ENCODE results near the gene TRANK1. TPM values are rescaled to one million over a fixed set of nuclear protein-coding genes. Genes with fewer than 3 reads are reported as not detected.

TRANK1 gene
- total and polyA plus RNA-seq, 2 of the 8 experiments (the other 6 are each of a cell fraction or from before 2014, with no cell fraction given) = 2.9 to 8.8 TPM

DNA sequence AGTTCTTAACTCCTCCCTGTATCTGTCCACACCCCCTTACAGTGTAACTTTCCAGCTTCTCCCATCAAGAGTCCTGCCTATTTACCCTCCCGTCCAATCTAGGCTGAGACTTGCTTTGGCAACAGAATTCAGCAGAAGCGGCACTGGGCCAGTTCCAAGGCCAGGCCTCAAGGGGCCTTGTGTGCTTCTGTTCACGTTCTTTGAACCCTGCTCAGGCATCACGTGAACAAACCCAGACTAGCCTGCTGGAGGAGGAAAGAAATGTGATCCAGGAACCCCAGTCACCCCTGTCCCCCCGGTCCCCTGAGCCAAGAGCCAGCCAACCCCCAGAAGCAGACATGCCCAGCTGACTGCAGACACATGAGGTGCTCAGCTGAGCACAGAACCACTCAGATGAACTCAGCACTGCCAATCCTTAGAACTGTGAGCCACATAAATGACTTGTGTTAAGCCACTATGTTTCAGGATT lies 104.4 kb downstream of the TRANK1 start:
- H3K9ac ChIP-seq (replicated peaks in 1 of 4; ENCODE audit: extremely low read depth in 1 of 4, low read depth in 3 of 4, low read length in 3 of 4) = no peak overlapping the region
- H3K14ac ChIP-seq (ENCODE audit: insufficient read length) = no peak overlapping the region
- no peak for DNase-seq (ENCODE audit: low read depth in 1 of 2, low spot score in 2 of 2)
- no peak overlapping the region for H2AFZ ChIP-seq (ENCODE audit: low read length)
- H3K4ac ChIP-seq (replicated peaks; ENCODE audit: insufficient read length, low read depth, low read length) = no peak overlapping the region
- no peak overlapping the region for H3K56ac ChIP-seq (replicated peaks; ENCODE audit: insufficient read length, low read depth, low read length)
- H3K27me3 ChIP-seq (replicated peaks in 1 of 4; ENCODE audit: control insufficient read depth in 3 of 4, extremely low read depth in 1 of 4, insufficient read depth in 3 of 4, low read length in 3 of 4) = no peaks in the 10 kb centered on the region
- no peak overlapping the region for H2BK12ac ChIP-seq (ENCODE audit: low read depth, low read length)
- 90% methylated on average over 5 of the region's 5 CpGs; no CpG with 5 or more reads in 1 of the 2 experiments for WGBS, 2 experiments (ENCODE audit: extremely low coverage in 1 of 2, insufficient coverage in 1 of 2, insufficient read length in 1 of 2, insufficient replicate concordance in 2 of 2, low coverage in 1 of 2, low lambda C conversion rate in 2 of 2, missing lambda C conversion rate in 1 of 2)
- H4K91ac ChIP-seq (replicated peaks; ENCODE audit: insufficient read length, low read length) = no peak overlapping the region
- H2BK15ac ChIP-seq (ENCODE audit: low read length) = no peak overlapping the region
- no peak overlapping the region for H3K18ac ChIP-seq (ENCODE audit: extremely low read depth, low read length)
- peaks cover 7 to 10% of the 10 kb centered on the region in 2 experiments; a peak in 2 of 4 replicates for H3K9me3 ChIP-seq (ENCODE audit: insufficient read depth in 2 of 2, low read depth in 1 of 2, low read length in 1 of 2)
- H3K36me3 ChIP-seq (ENCODE audit: control insufficient read depth in 2 of 4, insufficient read depth in 4 of 4, low read length in 3 of 4) = peaks cover 0 to 12% (median 0%) of the 10 kb centered on the region in 4 experiments; a peak in 2 of 8 replicates
- H3K4me1 ChIP-seq (replicated peaks in 1 of 4; ENCODE audit: control insufficient read depth in 3 of 4, insufficient read depth in 4 of 4, low read length in 3 of 4) = no peaks in the 10 kb centered on the region
- H3K27ac ChIP-seq (ENCODE audit: low read depth, low read length) = no peak overlapping the region
- no peak for TF ChIP-seq JUN (IDR thresholded peaks at IDR 0.05; ENCODE audit: low read depth, low read length)
- TF ChIP-seq FOSL1 (IDR thresholded peaks at IDR 0.05; ENCODE audit: insufficient read depth, low read depth, low read length) = no peak
- no peak overlapping the region for H2AK5ac ChIP-seq (ENCODE audit: low read depth, low read length)
- H3K79me2 ChIP-seq (ENCODE audit: control insufficient read depth in 1 of 2, insufficient read depth in 2 of 2, low read length in 2 of 2) = no peaks in the 10 kb centered on the region
- no peak overlapping the region for H3K4me2 ChIP-seq (ENCODE audit: insufficient read depth in 1 of 2, low read depth in 2 of 2, low read length in 2 of 2)
- no peak overlapping the region for H3K4me3 ChIP-seq (ENCODE audit: extremely low read depth in 1 of 4, insufficient read depth in 2 of 4, low read depth in 3 of 4, low read length in 4 of 4)
- no peaks in the 10 kb centered on the region for H4K20me1 ChIP-seq (replicated peaks in 1 of 2; ENCODE audit: control insufficient read depth in 1 of 2, insufficient read depth in 2 of 2, low read length in 2 of 2)
- no peak overlapping the region for H4K5ac ChIP-seq (ENCODE audit: insufficient read length, low read depth, low read length)
- no peaks in the 10 kb centered on the region; the same call in 1 of the 2 replicates for H3K23me2 ChIP-seq (ENCODE audit: low read depth, low read length)
- no peak for FAIRE-seq
- POLR2A ChIA-PET (ENCODE audit: partially characterized antibody) = no interaction called here
- no peak overlapping the region for H2BK5ac ChIP-seq (ENCODE audit: low read depth, low read length)
- no peak overlapping the region for H4K8ac ChIP-seq (ENCODE audit: extremely low read depth, insufficient read depth, low read length)
- H3K79me1 ChIP-seq (ENCODE audit: low read depth, low read length) = no peaks in the 10 kb centered on the region
- no peak overlapping the region for H2BK20ac ChIP-seq (ENCODE audit: low read length)
- no peak overlapping the region for H3K23ac ChIP-seq (ENCODE audit: insufficient read length)
- no peak overlapping the region for H2BK120ac ChIP-seq (replicated peaks; ENCODE audit: low read depth, low read length)
- CTCF ChIA-PET (ENCODE audit: partially characterized antibody) = interaction anchor here (0.6 to 12.1 kb wide), 8 partner anchors 15 to 264 kb away, joined by 3 to 125 read pairs (median 4); no protein-coding TSS in a partner anchor

Measured in H1 (cell line).